ENCODE measurements around the gene RNF223. TPM values are rescaled to one million over a fixed set of nuclear protein-coding genes. Genes with fewer than 3 reads are reported as not detected.
"Not testable (repeated sequence)": the region's sequence is repeated elsewhere in the genome, so short reads cannot be mapped to it uniquely, and the experiment has no call there.

The RNF223 gene
- total RNA-seq, 2 donors from 2014 or later: 3.4 to 5.3 TPM

DNA sequence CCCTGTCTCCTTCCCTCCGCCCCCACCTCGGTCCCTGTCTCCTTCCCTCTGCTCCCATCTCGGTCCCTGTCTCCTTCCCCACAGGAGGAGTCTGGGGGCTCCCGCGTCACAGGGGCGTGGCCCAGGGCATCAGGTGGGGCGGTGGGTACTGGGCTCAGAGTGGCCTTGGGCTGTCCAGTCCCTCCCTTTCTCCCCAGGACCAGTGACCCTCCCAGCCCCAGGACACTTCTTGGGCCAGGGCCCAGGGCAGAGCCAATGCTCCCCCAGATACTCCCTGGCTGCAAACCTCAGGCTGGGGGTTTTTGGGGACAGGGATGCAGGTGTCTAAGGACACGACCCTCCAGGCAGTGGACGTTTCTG, 6.8 kb upstream of the RNF223 start:
- intact Hi-C loops (cut with DNase I, micrococcal nuclease): no loop called here
- no peak for ATAC-seq
- DNase-seq: peak; percentile 12 to 28

DNA sequence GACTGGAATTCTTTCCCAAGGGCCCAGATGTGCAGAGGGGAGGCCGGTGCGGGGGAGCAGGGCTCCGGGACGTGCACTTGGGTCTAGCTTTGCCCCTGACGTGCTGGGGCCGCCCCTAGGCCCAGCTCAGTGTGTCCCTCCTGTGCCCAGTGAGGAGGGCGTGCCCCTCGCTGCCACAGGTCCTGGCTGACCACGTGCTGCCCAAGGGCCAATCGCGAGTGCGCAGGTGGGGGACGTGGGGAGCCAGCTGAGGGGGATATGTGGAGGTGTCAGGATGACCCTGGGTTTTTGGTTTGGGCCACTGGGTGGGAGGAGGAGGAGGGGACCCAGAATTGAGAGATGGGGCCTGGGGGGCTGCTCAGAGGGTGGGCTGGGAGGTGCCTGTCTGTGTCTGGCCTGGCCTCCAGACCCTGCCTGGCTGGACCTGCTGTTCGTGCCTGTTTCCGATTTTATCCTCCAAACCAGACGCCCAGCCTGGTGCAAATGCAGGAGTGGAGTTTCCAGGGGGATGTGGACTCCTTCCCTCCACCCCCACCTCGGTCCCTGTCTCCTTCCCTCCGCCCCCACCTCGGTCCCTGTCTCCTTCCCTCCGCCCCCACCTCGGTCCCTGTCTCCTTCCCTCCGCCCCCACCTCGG, 6.1 kb upstream of the RNF223 start:
- ATAC-seq (peak; percentile 82), DNase-seq (peak; percentile 68 to 72)
- intact Hi-C loops (cut with DNase I, micrococcal nuclease): no loop called here

DNA sequence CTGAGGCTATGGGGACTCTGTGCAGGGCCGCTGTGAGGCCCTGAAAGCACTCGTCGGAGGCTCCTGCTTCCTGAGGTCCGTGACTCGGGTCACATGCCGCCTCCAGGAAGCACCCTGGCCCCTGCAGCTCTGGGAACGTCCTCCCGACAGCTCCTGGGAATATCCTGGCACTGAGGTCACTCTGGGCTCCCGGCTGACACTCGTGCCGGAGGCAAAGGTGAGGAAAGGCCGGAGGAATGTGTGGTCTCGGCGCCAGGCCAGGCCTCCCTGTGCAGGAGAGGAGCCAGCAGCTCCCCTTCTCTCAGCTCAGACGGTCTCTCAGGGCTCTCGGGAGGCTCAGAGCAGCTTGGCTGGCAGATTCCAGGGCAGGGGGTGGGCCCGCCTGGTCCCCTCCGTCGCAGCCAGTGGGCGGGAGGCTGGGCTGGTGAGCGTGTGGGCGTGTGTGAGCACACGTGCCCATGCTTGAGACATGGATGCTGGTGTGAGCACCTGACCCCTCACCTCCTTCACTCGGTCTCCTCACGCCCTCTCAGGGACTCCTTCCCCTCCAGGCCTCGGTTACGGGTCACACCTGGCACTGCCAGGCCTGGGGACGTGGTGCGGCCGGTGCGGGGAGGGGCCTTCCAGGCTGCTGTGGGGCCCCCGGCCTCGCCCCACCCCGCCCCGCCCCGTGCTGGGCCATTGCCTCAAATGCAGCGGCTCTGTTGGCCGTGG, 5.5 kb upstream of the RNF223 start:
- intact Hi-C loops (cut with DNase I, micrococcal nuclease): no loop called here
- ATAC-seq (peak; percentile 78), DNase-seq (peak; percentile 69 to 72)

DNA sequence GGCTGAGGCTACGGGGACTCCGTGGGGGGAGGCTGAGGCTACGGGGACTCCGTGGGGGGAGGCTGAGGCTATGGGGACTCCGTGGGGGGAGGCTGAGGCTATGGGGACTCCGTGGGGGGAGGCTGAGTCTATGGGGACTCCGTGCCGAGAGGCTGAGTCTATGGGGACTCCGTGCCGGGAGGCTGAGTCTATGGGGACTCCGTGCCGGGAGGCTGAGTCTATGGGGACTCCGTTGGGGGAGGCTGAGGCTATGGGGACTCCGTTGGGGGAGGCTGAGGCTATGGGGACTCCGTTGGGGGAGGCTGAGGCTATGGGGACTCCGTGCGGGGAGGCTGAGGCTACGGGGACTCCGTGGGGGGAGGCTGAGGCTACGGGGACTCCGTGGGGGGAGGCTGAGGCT, 3.3 kb upstream of the RNF223 start:
- ATAC-seq; intact Hi-C loops (cut with DNase I, micrococcal nuclease); DNase-seq: not testable (repeated sequence)

DNA sequence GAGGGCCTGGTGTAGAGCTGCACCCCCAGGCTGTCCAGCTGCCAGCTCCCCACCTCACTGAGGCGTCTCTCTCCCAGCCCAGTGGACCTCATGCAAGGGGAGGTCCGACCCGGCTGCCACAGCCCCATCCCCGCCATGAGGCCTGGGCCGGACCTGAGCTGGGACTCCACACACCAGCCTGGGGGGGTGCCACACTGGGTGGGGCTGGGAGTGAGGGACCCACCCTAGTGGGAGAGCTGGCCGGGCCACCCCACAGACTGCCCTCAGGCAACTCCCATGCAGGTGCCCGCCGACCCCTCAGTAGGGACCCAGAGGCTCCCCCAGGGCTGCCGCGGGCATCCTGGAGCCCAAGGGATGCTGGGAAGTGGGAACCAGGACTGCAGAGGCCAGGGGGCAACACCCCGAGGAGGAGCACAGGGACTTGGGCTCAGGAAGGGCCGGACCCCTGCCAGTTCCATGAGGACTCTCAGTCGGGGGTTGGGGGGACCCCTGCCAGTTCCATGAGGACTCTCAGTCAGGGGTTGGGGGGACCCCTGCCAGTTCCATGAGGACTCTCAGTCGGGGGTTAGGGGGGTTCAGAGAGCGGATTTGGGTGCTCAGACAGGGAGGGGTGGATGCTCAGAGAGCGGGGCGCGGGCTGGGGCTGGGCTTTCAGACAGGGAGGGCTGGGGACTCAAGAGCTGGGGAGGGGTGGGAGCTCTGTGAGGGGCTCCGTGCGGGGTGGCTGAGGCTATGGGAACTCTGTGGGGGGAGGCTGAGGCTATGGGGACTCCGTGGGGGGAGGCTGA, 1.2 kb upstream of the RNF223 start:
- DNase-seq (peak; percentile 14 to 33), ATAC-seq (no peak)
- intact Hi-C loops (cut with DNase I, micrococcal nuclease): no loop called here

DNA sequence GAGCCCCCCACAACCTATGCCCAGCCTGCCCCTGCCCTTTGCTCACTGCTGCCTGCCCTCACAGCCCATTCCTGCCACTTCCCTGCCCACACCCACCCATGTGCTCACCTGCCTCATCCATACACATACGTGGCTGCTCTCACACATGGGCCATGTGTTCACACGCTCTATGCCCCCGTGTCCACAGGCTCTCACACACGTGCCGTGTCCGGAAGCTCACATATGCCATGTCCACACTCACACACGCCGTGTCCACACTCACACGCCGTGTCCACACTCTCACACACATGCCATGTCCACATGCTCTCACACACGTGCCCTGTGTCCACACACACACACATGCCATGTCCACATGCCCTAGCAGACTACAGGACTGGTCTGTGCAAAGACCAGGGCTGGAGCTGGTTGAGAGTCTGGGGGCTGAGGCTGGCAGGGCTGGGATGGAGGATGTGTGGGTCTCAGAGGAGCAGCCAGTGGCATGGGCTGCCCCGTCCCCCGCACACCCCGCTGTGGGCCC, 583 bp upstream of the RNF223 start:
- intact Hi-C loops (cut with DNase I, micrococcal nuclease): no loop called here
- peak; percentile 23 for ATAC-seq
- peak in 1 of 2 donors; percentile 31 for DNase-seq

DNA sequence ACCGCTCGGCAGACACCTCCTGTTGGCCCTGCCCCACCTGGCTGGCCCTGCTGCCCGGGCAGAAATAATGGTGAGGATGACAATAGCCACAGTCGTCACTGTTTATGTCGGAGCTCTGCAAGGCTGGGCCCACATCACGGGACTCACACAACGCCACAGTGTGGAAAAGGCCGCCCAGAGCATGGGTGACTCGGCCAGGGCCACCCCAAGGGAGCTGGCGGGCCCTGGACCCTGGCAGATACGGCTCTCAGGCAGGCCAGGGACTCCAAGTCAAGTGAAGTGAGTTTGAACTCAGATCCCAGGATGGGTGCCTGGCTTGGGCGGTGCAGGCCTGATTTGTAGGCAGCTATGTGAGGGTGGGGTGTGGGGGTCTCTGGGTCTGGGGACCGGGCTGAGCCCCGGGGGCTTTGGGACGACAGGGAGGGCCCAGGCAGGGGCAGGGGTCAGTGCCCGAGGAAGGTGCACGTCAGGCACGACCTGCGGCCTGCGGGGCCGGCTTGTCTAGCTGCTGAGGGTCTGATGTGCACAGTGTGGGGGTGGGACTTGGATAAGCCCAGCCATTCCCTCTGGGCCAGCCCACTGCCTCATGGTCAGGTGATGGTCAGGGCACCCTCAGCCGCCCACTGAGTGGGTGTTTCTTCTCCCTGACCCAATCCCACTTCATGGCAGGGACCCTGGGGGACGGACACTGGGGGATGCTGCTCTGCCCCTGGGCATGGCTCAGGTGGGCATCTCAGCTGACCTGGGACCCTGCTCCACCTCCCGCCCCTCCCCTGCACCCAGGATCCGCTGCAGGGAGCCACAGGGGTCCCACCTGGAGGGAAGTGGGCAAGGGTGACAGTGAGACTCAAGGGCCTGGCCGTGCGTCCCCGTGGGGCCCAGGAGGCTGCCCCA, 1.0 kb downstream of the RNF223 start:
- intact Hi-C loops (cut with DNase I, micrococcal nuclease): no loop called here
- ATAC-seq (no peak), DNase-seq (no peak)

DNA sequence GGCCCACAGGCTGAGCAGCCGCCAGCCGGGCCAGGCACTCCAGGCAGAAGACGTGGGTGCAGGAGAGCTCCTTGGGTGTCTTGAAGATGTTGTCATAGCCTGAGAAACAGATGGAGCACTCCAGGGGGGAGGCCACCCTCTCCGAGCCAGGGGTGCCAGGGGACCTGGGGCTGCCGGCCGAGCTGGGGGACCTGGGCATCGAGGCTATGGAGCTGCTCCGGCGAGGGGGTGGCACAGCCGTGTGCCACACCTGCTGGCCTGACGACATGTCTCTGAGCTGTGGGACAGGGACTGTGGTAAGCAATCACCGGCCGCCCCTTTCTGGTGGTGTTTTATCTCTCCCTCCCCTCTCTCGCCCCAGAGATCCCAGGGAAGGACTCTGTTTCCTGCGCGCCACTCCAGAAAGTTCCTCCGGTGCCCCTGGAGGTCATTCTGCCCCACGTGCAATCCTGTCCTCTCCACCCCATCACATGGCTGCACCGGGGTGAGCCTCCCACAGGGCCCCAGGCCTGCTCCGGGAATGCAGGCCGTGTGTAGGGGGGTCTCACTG, 1.7 kb downstream of the RNF223 start:
- intact Hi-C loops (cut with DNase I, micrococcal nuclease): no loop called here
- ATAC-seq (no peak), DNase-seq (no peak)

DNA sequence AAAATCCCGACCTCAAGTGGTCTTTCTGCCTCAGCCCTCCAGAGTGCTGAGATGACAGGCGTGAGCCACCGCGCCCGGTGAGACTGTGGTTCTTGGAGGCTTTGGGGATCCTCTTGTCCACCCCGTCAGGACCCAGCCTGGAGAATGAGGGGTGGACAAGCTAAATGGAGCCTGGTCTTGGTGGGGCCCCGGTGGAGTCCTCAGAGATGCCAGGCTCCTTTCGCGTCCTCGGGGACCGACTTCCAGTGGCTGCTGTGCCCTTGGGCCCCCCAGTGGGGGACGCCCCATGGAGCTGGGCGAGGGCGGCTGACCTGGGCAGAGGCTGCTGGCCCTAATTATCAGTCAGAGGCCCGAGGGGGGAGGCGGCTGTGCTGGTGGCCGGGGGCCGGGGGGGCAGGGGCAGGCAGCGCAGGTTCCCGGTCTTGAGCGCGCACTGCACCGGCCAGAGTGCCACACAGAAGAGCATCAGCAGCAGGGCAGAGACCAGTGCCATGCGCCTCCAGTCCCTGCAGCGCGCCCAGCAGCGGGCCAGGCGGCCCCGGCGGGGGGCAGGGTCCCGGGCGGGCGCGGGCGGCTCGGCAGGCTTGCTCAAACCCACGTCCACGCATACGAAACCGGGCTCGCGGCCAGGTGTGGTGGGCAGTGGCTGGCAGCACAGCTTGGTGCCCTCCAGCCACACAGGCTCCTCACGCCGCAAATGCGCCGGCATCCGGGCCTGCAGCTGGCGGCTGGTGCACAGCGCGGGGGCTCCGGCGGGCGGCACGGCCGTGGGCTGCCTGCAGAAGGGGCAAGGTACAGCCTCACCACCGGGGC, 2.4 kb downstream of the RNF223 start:
- no peak for DNase-seq
- intact Hi-C loops (cut with DNase I, micrococcal nuclease): no loop called here
- ATAC-seq: no peak

DNA sequence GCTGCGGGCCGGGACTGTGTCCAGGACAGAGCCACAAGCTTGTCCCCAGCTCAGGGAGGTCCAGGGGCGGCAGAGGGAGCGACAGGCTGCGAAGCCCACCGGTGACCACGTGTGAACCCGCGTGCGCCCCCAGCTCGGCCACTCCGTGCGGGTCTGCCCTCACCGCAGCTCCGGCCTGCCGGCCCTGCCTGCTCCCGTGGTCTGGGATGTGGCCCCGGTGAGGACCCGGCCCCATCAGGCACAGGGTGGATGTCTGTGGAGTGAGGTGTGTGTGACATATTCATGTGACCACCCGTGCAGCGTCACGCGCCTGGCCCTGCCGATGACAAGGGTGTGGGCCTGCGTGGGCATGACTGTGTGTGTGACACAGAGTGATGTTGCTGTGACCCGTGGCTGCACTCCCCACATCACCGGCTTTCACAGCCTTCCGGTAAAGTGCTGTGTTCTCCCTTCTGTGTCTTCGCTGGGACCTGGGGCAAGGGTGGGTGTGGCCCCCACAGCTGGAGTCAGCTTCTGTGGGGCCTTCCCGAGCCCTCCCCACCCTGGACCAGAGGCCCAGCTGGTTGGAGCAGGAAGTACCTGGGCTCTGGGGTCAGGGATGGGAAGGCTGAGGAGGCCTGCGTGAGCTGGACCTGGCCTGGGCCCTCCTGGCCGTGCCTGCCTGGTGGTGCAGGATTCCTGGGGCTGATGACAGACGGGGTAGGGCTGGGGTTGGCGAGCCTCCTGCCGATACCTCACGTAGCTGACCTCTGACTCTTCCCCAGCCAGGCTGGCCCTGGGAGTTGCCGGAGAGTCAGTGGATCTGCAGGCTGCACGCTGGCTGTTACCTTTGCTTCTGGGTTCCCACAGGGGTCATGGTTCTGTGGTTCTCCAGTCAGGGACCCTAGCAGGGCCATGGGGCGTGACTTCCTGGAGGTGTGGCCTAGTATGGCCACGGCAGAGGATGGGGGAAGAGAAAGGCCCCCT, 4.1 kb downstream of the RNF223 start:
- intact Hi-C loops (cut with DNase I, micrococcal nuclease): loop anchor here (5.0 to 10.0 kb wide), 2 partner anchors 85 to 88 kb away; partner anchors contain the start of gene PERM1 (in 2 of the 2)
- no peak for DNase-seq
- ATAC-seq: no peak

DNA sequence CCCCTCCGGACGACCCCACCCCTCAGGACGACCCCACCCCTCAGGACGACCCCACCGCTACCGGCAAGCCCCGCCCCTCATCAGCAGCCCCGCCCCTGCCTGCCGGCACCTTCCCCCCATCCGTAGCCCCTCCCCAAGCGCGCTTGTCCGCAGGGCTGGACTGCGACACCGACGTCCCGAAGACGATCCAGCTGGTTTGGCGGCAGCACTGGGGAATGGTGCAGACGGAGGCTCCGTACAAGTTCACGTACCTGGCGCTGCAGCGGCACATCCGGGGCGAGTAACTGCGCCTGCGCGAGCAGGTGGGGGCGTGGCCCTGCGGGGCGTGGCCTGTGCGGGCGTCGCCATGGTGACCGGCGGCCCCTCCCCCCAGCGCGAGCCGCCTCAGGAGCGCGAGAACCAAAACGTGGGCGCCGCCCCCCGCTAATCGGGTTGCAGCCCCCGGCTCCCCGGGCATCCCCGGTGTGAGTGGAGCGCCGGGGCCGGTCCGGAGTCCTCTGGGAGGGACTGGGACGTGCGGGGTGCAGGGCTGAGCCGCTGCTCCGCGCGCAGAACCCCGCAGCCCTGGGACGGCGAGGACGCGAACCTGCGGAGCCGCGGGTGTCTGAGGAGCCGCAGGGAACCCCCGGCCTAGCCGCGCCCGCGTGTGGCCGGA, 4.9 kb downstream of the RNF223 start:
- ATAC-seq: peak; percentile 52
- peak; percentile 84 to 92 for DNase-seq
- intact Hi-C loops (cut with DNase I, micrococcal nuclease): loop anchor here (5.0 to 10.0 kb wide), 2 partner anchors 84 to 87 kb away; partner anchors contain the start of gene PERM1 (in 2 of the 2)

DNA sequence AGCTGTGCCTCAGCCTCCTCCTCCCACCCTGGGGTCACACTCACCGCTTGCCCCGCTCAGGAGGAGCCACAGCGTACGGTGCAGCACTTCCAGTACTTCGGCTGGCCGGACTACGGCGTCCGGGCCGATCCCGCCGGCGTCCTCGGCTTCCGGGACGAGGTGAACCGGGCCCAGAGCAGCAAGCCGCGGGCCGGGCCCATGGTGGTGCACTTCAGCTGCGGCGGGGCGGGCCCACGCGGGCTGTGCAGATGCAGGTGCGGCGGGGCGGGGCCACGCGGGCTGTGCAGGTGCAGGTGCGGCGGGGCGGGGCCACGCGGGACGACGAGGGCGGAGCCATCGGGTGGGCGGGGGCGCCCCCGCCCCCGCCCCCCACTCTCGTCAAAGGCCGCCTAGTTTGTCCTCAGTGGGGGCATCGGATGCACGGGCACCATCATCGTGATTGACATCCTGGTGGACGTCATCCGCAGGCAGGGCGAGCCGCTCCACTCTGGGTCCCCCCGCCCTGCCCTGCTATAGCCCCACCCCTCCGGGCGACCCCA, 5.5 kb downstream of the RNF223 start:
- DNase-seq (peak; percentile 77 to 92), ATAC-seq (peak; percentile 83)
- intact Hi-C loops (cut with DNase I, micrococcal nuclease): loop anchor here (5.0 to 10.0 kb wide), 2 partner anchors 84 to 86 kb away; partner anchors contain the start of gene PERM1 (in 2 of the 2)

DNA sequence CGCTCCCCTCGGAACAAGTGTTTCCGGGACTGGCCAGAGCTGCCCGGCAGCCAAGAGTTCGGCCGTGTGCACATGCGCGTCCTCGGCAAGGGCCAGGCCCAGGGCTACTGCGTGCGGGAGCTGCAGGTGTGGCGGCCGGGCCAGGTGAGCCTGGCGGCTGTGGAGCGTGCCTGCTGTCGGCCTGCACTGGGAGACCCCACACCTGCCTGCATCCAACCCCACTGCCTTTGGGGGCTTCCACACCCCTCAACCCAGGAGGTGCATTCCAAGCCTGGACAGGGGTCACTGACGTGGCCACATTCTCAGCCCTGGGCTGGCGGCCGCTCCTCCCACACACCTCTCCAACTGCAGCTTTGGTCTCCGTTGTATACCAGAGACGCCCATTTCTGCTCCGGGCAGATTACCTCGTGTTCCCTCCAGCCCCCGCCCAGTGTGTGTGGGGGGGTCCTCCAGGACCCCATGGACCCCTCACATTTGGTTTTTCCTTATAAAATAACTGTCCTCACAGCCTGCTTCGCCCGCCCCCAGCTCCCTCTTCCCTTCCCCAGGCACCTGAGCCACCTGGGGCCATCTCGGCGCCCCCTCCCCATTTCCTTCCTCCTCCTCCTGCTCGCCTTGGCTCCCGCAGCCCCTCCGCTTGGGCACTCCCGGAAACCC, 6.1 kb downstream of the RNF223 start:
- ATAC-seq: peak; percentile 38
- intact Hi-C loops (cut with DNase I, micrococcal nuclease): loop anchor here (5.0 to 10.0 kb wide), 2 partner anchors 83 to 86 kb away; partner anchors contain the start of gene PERM1 (in 2 of the 2)

DNA sequence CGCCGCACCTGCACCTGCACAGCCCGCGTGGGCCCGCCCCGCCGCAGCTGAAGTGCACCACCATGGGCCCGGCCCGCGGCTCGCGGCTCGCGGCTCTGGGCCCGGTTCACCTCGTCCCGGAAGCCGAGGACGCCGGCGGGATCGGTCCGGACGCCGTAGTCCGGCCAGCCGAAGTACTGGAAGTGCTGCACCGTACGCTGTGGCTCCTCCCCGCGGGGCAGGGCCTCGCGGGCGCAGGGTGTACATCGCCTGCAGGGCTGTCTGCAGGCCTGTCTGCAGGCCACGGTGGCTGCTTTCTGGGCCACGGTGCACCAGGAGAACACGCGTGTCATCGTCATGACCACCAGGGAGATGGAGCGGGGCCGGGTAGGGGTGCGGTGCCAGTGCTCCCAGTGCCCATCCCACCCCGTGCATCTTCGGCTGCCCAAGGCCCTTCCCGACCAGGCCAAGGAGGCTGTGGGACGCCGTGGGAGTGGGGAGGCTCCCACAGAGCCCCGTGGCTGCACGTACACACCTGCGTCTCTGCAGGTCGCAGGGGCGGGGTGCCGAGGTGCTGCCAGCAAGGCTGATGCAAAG, 6.7 kb downstream of the RNF223 start:
- ATAC-seq: no peak
- no peak for DNase-seq
- intact Hi-C loops (cut with DNase I, micrococcal nuclease): loop anchor here (5.0 to 10.0 kb wide), 2 partner anchors 83 to 85 kb away; partner anchors contain the start of gene PERM1 (in 2 of the 2)

More for the DNA sequence above, 6.1 kb downstream of the RNF223 start:
- peak in 1 of 2 donors; percentile 58 for DNase-seq

Measured in left colon (tissue), 2 donors.